HG03280 (cell line): ENCODE data around the gene AKT3.
"Not testable (repeated sequence)": the region's sequence is repeated elsewhere in the genome, so short reads cannot be mapped to it uniquely, and the experiment has no call there.

Source experiments
- ATAC-seq: cut with Tn5 transposase; IDR thresholded peaks from one replicate; pipeline ENCODE4 v1.9.1; 2021; ENCODE audit warnings: mild to moderate bottlenecking, moderate library complexity; ENCODE audit not compliant: unreplicated experiment

The AKT3 gene

DNA sequence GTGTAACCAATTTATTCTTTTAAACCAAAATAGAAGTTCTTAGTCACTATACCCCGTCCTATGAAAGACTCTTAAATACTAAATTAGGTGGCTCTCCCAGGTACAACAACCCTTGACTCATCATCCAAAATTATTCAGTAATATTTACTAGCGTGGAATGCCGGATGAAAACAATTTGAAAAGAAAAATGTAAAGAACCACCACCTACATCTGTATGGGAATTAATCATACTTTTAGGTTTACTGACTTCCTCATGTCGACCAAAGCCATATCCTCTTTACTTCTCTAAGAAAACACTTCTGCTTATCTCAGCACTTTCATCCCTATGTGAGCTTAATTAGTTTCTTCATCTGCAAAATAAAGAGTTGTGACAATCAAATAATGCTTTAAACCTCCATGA is 139.6 kb downstream of the AKT3 start:
- no peak for ATAC-seq

DNA sequence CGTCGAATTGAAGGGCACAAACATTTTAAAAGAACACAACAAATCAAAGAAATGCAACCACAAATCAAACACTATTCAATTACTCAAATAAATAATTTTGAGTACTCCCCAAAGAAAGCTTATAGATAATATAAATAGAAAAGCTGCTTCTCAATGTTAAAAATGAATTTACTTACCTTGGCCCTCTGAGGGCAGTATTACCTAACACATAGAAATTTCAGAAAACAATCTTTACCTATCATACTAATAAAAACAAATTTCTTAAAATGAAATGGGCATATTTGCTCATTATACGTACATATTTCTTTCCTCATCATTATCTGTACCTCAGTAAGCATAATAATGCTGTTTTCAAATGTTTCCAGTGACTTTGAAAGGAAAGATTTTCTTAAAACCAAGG is 141.8 kb downstream of the AKT3 start:
- no peak for ATAC-seq

DNA sequence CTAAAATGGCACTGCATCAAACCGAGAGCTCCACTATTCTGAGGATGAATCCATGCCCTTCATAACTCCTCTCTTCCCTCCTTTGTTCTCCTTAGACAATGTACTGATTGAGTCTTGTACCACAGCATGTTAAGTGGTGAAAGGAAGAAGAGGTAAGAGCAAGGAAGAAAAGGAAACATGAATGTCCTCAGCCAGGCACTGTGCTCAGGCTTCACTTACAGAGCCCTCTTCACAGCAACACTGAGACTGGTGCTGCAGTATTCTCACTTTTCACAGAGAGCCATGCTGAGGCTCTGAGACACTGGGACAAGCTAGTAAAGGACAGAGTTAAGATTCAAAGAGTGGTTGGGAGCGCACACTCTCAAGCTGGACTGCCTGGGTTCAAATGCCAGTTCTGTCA is 143.5 kb downstream of the AKT3 start:
- ATAC-seq: no peak

DNA sequence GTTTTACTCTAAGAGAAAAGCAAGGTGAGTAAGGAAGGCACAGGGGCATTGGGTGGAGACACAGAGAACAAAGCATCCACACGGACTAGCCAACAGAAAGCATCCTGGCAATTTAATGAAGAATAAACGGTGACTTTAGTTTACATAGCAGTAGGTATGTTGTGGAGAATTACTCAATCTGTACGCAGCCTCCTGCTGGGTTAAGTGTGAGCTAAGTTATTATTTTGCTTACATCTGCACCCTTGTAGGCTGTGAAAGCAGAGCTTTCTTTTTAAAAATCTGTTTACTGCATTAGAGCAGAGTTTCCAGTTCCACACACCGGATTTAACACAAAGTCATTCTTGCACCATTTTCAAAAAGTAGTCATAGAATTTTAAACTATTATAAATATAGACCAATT is 144.5 kb downstream of the AKT3 start:
- ATAC-seq: no peak

DNA sequence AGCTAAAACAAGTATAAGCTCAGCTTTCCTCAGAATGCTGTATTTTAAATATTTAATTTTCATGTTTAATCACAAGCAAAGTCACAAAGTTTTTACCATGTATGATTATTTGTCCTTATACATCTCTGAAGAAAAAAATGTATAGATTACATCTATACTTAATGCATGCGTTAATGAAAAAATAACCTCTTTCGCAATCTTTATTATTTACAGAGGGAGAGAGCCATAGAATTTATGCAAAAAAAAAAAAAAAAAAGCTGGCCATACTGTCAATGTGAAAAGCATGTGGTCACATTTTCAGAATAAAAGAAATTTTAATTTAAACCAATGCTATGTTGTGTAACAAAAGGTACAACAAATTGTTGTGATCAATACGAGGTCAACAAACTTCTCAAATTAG is 148.2 kb downstream of the AKT3 start:
- no peak for ATAC-seq

DNA sequence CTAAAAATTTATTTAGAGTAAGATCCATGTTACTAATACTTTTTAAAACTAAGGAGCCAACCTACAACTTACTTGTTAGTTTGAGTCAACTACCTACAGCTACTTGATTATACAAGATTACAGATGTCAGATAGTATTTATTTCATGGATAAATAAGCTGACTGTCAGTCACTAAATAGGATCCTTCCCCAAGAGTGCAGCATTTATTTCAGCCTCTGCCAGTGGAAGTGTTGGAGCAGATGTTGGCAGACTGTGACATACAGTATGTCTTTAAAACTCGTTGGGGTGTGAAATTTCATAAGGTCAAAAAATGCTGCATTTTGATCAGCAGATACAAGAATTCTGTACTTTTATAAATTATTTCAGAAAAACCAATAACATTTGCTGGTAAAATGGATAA is 156.2 kb downstream of the AKT3 start:
- ATAC-seq: no peak

DNA sequence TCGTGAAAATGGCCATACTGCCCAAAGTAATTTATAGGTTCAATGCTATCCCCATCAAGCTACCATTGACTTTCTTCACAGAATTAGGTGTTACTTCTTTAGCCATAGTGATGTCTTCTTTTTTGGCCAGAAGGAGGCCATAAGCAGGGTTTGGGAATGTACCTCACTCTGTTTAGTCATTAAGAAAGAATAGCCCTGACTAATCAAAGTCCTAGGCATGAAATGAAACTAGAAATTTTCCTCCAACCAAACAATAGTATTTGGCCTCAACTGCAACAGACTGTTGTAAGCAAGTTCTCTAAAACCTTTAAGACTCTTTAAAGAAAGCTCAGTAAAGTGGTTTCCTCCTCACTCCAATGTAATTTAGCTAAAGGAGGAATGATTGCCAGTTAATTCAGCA is 163.9 kb downstream of the AKT3 start:
- ATAC-seq: no peak

DNA sequence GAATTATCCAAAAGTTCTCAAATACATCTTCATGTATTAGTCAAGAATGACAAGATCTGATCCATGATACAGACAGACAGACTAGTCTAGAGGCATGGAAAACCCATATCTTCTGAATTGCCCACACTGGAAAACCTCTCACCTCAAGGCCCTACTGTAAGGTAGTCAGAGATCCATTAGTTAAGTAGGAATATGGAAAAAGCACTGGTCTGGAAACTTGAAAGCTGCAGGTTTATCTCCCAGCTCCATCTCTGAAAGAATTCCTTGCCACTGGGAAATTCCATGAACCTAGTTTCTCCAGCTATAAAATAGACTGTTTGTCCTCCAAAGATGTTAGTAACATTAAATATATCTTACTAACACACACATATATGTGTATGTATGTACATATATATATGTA is 169.2 kb downstream of the AKT3 start:
- ATAC-seq: no peak

DNA sequence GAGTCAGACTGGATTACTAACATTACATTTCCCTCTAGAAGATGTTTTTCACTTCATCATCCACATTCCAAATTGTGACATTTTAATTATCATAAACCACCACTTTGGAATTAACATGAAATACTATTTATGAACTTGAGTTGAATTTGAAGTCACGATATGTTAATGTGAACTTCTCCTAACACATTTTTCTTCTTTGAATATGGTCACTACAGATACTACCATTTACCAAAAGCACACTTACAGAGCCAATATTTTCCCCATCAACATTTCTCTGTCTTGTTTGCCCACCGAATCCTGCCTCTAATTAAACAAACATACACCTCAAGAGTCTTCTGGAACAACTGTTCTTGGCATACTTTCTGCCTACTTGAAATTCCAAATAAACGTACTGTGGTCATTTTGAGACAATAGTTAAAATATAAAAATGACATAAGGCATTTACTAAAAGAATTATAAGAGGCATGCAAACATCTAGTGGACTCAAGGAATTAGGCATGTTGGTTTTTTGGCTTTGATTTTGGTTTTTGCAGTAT is 177.4 kb downstream of the AKT3 start:
- no peak for ATAC-seq

DNA sequence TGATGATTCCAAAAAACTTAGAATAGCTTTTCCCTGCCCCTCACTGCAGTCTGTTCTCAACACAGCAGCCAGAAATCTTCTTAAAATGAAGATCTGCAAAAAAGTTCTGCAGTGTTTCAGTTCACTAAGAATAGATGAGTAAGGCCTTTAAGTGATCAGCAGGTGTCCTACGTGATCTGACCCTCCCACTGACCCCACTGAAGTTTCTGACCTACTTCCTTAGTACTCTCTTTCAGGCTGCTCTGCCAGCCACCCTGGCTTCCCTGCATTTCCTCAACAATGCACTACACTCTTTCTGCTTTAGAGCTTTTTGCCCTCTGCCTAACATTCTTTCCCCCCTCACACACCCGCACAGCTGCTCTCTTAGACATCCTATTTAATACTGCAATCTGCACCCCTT is 182.5 kb downstream of the AKT3 start:
- ATAC-seq: peak; percentile 83

DNA sequence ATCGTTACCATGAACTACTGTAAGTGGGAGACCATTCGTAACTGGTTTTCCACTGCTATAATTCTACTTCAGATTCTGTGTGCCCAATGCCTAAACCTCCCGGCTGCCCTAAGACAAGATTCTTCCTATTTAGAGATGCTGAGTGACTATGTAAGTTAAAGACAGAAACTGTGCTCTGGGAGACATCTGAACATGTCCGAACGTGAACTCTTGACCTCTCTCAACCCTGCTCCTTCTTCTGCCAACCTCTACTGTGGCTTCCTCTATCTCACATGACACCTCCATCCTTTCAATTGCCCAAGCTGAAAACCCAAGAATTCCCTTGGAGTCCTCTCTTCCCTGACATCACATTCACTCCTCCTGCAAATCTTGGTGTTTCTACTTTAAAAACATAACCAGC is 182.9 kb downstream of the AKT3 start:
- ATAC-seq: no peak

DNA sequence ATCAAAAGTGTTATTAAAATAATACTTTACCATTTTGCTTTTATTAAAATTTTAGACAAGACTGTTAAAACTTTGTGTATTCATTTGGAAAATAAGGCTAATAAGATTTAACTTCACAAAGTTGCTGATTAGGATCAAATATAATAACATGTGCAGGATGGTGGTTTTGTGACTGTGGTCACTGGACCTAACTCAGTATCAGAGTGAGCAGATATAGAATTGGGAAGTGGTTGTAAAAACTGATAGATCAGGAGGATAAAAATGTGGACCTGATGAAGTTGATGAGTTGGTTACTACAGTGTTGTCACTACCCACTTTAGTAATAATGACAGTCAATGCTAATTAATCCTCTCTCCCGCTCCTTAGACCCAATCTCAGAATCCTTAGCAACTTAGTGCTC is 186.4 kb downstream of the AKT3 start:
- no peak for ATAC-seq

DNA sequence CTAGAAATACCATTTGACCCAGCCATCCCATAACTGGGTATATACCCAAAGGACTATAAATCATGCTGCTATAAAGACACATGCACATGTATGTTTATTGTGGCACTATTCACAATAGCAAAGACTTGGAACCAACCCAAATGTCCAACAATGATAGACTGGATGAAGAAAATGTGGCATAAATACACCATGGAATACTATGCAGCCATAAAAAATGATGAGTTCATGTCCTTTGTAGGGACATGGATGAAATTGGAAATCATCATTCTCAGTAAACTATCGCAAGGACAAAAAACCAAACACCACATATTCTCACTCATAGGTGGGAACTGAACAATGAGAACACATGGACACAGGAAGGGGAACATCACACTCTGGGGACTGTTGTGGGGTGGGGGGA is 187.9 kb downstream of the AKT3 start:
- ATAC-seq: not testable (repeated sequence)

DNA sequence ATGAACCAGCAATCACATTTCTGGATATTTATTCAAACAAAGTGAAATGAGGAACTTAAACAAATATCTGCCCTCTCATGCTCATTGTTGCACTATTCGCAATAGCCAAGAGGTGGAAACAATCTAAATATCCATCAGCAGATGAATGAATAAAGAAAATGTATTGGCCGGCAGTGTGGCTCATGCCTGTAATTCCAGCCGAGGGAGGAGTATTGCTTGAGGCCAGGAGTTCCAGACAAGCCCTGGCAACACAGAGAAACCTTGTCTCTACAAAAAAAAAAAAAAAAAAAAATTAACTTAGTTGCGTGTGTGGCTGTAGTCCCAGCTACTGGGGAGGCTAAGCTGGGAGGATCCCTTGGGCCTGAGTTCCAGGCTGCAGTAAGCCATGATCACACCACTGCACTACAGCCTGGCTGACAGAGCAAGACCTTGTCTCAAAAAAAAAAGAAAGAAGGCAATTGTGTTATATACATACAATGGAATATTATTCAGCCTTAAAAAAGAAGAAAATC is 191.4 kb downstream of the AKT3 start:
- no peak for ATAC-seq

DNA sequence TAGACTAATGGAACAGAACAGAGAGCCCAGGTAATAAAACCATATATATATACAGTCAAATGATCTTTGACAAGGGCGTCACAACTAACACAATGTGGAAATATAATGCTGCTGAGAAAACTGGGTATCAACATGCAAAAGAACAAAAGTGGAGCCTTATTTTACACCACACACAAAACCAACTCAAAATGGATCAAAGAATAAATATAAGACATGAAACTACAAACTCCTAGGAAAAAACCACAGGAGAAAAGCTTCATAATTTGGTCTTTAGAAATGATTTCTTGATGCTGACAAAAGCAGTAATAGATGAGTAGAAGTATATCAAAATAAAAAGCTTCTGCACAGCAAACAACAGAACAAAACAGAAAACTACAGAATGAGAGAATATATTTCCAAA is 192.2 kb downstream of the AKT3 start:
- ATAC-seq: no peak

DNA sequence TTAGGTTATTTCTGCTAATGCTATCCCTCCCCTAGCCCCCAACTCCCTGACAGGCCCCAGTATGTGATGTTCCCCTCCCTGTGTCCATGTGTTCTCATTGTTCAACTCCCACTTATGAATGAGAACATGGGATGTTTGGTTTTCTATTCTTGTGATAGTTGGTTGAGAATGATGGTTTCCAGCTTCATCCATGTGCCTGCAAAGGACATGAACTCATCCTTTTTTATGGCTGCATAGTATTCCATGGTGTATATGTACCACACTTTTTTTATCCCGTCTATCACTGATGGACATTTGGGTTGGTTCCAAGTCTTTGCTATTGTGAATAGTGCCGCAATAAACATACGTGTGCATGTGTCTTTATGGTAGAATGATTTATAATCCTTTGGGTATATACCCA is 200.5 kb downstream of the AKT3 start:
- ATAC-seq: not testable (repeated sequence)

DNA sequence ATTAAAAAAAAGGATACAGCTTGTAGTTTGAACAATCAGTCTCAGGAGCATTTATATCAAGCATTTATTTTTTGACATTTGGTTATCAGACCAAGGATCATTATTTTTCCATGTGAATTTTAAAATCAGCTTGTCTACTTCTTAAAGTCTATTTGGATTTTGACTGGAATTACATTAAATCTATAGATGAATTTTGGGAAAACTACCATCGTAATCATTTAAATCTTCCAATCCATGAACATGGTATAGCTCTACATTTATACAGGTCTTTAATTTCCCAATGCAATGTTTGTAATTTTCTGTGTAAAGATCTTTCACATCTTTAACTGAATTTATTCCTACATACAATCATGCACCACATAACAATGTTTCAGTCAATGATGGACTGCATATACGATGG is 203.2 kb downstream of the AKT3 start:
- no peak for ATAC-seq

DNA sequence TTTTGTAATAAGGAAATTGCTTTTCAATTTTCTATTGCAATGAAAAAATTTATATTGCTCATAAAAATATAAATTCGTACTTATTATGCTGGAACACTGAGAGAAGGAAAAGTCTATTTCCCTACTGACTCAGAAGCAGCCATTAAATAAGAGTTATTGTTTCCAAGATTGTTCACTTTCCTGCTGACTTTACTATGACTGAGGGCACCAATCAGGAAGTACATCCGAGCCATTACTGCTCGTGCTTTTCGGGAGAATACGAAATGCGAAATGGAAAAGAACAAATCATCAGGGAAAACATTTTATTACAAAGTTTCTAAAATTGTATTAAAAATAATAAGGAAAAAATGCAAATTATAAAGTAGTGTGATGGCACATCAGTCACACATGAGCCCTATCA is 204.8 kb downstream of the AKT3 start:
- ATAC-seq: no peak

DNA sequence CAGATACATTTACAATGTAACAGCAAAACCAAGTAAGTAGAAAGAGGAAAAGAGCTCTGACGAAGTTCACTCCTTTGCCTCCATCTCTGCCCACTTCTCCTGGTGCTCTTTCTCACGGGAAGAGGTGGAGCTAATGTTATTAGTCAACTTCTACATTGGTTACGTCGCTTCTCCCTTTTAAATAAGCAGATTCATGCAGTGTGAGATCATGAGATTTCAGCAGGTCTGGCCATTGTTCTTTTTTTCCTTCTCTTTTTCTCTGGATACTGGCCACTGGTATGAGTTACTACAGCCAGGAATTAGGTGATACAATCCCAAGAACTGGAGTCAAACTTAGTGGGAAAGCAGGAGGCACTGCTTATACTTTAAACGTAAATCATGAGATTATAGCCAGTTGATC is 207.1 kb downstream of the AKT3 start:
- ATAC-seq: no peak

DNA sequence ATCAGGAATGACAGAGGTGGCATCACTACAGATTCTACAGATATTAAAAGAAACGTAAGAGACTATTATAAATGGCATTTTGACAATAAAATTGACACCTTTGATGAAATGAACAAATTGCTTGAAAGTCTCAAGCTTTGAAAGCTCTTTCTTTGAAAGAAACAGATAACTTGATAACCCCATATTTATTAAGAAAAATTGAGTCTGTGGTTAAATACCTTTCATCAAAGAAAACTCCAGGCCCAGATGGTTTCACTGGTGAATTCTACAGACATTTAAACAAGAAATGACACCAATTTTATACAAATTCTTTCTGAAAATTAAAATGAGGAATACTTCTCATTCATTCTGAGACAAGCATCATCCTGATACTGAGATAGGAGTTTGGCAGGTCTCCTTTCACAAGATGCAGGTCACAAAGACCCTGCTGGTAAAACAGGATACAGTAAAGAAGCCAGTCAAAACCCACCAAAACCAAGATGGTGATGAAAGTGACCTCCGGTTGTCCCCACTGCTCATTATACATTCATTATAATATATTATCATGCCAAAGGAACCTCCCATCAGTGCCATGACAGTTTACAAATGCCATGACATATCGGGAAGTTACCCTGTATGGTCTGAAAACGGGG is 210.9 kb downstream of the AKT3 start:
- no peak for ATAC-seq

DNA sequence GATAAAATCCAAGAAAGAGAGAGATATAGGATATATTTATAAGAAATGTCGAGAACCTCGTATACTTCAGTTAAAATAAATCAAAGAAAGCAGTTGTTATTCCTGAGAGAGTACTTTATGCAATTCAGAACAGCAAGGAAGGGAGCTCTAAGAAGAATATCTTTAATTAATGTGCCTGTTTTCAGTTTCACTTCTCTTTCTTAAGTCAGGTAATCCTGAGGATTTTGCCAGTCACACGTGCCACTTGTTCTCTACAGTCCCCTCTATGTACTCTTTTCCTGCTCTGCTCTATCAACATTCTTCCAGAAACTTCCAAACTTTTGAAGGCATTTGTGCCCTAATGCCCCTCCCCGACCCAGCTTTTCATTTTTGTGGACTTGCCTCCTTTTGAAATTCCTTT is 211.9 kb downstream of the AKT3 start:
- no peak for ATAC-seq

DNA sequence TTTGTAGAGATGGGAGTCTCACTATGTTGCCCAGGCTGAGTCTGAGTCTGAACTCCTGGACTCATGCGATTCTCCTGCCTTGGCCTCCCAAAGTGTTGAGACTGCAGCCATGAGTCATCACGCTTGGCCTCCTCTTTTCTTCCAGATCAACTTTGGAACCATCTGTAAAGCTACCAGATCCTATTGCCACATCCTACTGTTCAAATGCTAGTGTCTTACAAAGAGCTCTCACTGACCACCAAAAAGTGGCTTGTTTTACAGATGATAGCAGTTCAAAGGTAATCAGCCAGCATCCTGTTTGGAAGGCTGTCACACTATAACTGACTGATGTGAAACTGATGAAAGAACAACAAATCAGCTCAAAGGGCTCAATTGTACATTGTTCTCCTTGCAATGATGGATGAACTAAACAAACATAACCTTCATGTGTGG is 221.6 kb downstream of the AKT3 start:
- ATAC-seq: no peak

DNA sequence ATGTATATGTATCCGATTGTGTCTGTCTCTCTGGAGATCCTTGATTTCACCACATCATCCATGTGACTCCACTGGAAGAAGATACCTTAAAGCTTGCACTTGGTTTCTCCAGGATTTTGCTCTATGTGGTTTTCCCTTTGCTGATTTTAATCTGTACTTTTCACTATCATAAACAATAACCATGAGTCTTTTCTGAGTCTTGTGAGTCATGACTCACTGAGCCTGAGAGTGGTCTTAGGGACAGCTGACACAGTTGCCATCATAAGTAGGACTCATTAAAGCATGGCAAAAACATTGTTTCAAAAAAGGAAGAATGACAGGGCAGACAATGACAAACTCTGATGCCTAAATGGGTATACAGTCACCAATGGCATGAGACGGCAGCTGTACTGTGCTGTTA is 226.2 kb downstream of the AKT3 start:
- ATAC-seq: no peak
